IPS DF 4.7 (cell line): Measurements from ENCODE around the gene MATCAP1.

ENCODE experiments used
- DNase-seq: peaks from one replicate; pipeline ENCODE4 v3.0.0-alpha.2; 2013; ENCODE audit warnings: low spot score; ENCODE audit errors: extremely low read depth

The MATCAP1 gene

GRCh38 chr16:67141391-67141790 lies 42.4 kb downstream of the MATCAP1 start:
- DNase-seq = no peak

- DNase-seq = no peak
Observed at GRCh38 chr16:67137605-67138004, 46.2 kb downstream of the MATCAP1 start.

GRCh38 chr16:67129422-67129821 lies 54.3 kb downstream of the MATCAP1 start:
- DNase-seq = no peak

GRCh38 chr16:67128887-67129286 lies 54.9 kb downstream of the MATCAP1 start:
- no peak for DNase-seq

GRCh38 chr16:67128417-67128816 lies 55.3 kb downstream of the MATCAP1 start:
- DNase-seq = no peak
